Testis (tissue), 3 donors: ENCODE measurements around the gene TIGIT. TPM values are rescaled to one million over a fixed set of nuclear protein-coding genes. Genes with fewer than 3 reads are reported as not detected.

ENCODE experiments used
- DNase-seq: peaks from one replicate; pipeline ENCODE4 v3.0.0-alpha.2; 2019
- H3K27ac ChIP-seq, 2 donors: fragments of 200-600 bp; sonication (generic); one replicate each; pipeline ENCODE4 v1.5.1; 2019
- H3K27me3 ChIP-seq: fragments of 200-600 bp; sonication (generic); one replicate; pipeline ENCODE4 v1.5.1; 2019
- H3K36me3 ChIP-seq: fragments of 200-600 bp; sonication (generic); one replicate; pipeline ENCODE4 v1.5.1; 2017; ENCODE audit warnings: low read depth; ENCODE audit errors: missing control alignments
- H3K4me1 ChIP-seq: fragments of 200-600 bp; sonication (generic); one replicate; pipeline ENCODE4 v1.5.1; 2019
- H3K4me3 ChIP-seq, 2 donors: fragments of 200-600 bp; sonication (generic); one replicate each; pipeline ENCODE4 v1.5.1; 2017 to 2019
- H3K9me3 ChIP-seq: fragments of 200-600 bp; sonication (generic); one replicate; pipeline ENCODE4 v1.5.1; 2017
- POLR2A ChIP-seq: fragments of 450-650 bp; IDR thresholded peaks from one replicate; pipeline ENCODE4 v1.6.1; 2017; ENCODE audit warnings: antibody characterized with exemption, mild to moderate bottlenecking, moderate library complexity
- WGBS, 2 donors: methylation state at CpG; one replicate each; pipeline ENCODE4 v1.1.5; 2018; 5-methylcytosine and 5-hydroxymethylcytosine counted together
- intact Hi-C: fragments of 100-400 bp; cut with DNase I; formaldehyde crosslinking; loops from one replicate; pipeline ENCODE4 v1.15.1; 2023; ENCODE audit warnings: low total_unique reads
- polyA plus RNA-seq: library from polyadenylated mRNA; stranded (reverse); fragments of 350-450 nt; fragmentation: Illumina TruSeq; extraction: RNeasy Lipid Tissue Mini Kit (QIAGEN cat#74804); gene quantifications from one replicate; pipeline ENCODE4 v1.2.3, GENCODE V29; 2014; ENCODE audit warnings: low read depth, low replicate concordance; ENCODE audit not compliant: insufficient read depth
- total RNA-seq, 2 donors: library from RNA; depleted of rRNA; stranded (reverse); fragments of >200 nt; gene quantifications; one replicate each; pipeline ENCODE4 v1.2.3, GENCODE V29; 2016
- TF ChIP-seq, protein P1 (sequence below), 3 experiments: fragments of 450-650 bp in 2 of 3; fragments of 200-600 bp in 1 of 3; sonication (generic) in 1 of 3; IDR thresholded peaks; one replicate each; pipeline ENCODE4 v1.5.1; 2016 to 2019; ENCODE audit warnings: antibody characterized with exemption in 3 of 3, mild to moderate bottlenecking in 2 of 3, moderate library complexity in 1 of 3

TIGIT gene
- total and polyA plus RNA-seq, 3 donors from 2014 or later: 0.50 to 1.4 (median 1.2) TPM

GRCh38 chr3:114328345-114328744 is 34.5 kb downstream of the TIGIT start:
- WGBS, 2 donors: 63 to 69% methylated on average over 3 of the region's 3 CpGs
- H3K27ac ChIP-seq: no peak overlapping the region

GRCh38 chr3:114329823-114330222 is 36.0 kb downstream of the TIGIT start:
- no peaks in the 10 kb centered on the region for H3K27me3 ChIP-seq
- H3K4me1 ChIP-seq: no peaks in the 10 kb centered on the region
- TF ChIP-seq, protein P1, sequence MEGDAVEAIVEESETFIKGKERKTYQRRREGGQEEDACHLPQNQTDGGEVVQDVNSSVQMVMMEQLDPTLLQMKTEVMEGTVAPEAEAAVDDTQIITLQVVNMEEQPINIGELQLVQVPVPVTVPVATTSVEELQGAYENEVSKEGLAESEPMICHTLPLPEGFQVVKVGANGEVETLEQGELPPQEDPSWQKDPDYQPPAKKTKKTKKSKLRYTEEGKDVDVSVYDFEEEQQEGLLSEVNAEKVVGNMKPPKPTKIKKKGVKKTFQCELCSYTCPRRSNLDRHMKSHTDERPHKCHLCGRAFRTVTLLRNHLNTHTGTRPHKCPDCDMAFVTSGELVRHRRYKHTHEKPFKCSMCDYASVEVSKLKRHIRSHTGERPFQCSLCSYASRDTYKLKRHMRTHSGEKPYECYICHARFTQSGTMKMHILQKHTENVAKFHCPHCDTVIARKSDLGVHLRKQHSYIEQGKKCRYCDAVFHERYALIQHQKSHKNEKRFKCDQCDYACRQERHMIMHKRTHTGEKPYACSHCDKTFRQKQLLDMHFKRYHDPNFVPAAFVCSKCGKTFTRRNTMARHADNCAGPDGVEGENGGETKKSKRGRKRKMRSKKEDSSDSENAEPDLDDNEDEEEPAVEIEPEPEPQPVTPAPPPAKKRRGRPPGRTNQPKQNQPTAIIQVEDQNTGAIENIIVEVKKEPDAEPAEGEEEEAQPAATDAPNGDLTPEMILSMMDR (IDR thresholded peaks at IDR 0.05): no peak
- TF ChIP-seq POLR2A: no peak
- no peak overlapping the region for H3K4me3 ChIP-seq
- no peaks in the 10 kb centered on the region for H3K9me3 ChIP-seq
- WGBS, 2 donors: 99 to 100% methylated on average over 2 of the region's 2 CpGs
- H3K27ac ChIP-seq: no peak overlapping the region
- intact Hi-C loops: no loop called here
- no peaks in the 10 kb centered on the region for H3K36me3 ChIP-seq
- no peak for DNase-seq

More at GRCh38 chr3:114328345-114328744, 34.5 kb downstream of the TIGIT start:
- intact Hi-C loops: no loop called here
- Histone ChIP-seq H3K27me3 (no peaks in the 10 kb centered on the region), H3K4me3 (no peak overlapping the region), H3K4me1 (no peaks in the 10 kb centered on the region), H3K36me3 (no peaks in the 10 kb centered on the region), H3K9me3 (no peaks in the 10 kb centered on the region)
- no peak for DNase-seq
- TF ChIP-seq POLR2A: no peak
- TF ChIP-seq, protein P1 (IDR thresholded peaks at IDR 0.05): no peak

DNA sequence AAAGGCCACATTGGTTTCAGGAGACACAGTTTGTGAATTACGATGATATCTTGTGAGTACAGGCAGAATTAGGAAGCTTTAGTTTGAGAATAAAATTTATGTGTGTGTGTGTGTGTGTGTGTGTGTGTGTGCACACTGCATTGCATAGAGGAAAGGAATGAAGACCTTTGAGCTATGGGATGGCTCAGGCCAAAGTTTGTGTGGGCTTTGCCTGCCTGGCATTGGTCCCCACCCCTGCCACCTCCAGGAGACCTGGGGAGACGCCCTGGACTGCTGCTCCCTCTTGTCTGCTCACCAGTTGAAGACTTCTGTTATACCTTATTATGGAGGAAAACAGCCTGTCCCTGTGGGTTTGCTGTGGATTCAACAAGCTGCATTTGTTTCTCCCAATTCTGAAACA is 37.2 kb downstream of the TIGIT start:
- Histone ChIP-seq H3K27me3 (no peaks in the 10 kb centered on the region), H3K27ac (no peak overlapping the region), H3K9me3 (no peaks in the 10 kb centered on the region), H3K4me3 (no peak overlapping the region), H3K36me3 (no peaks in the 10 kb centered on the region), H3K4me1 (no peaks in the 10 kb centered on the region)
- DNase-seq: no peak
- intact Hi-C loops: no loop called here
- WGBS, 2 donors: 94 to 100% methylated on average over 2 of the region's 2 CpGs
- TF ChIP-seq POLR2A: no peak
- TF ChIP-seq, protein P1 (IDR thresholded peaks at IDR 0.05): no peak

GRCh38 chr3:114331710-114332109 is 37.9 kb downstream of the TIGIT start:
- intact Hi-C loops: no loop called here
- no peak overlapping the region for H3K4me3 ChIP-seq
- WGBS, 2 donors: 96 to 97% methylated on average over 3 of the region's 3 CpGs
- DNase-seq: no peak
- no peaks in the 10 kb centered on the region for H3K9me3 ChIP-seq
- no peaks in the 10 kb centered on the region for H3K4me1 ChIP-seq
- no peak overlapping the region for H3K27ac ChIP-seq
- no peaks in the 10 kb centered on the region for H3K36me3 ChIP-seq
- TF ChIP-seq, protein P1 (IDR thresholded peaks at IDR 0.05): no peak
- no peak for TF ChIP-seq POLR2A
- H3K27me3 ChIP-seq: no peaks in the 10 kb centered on the region

DNA sequence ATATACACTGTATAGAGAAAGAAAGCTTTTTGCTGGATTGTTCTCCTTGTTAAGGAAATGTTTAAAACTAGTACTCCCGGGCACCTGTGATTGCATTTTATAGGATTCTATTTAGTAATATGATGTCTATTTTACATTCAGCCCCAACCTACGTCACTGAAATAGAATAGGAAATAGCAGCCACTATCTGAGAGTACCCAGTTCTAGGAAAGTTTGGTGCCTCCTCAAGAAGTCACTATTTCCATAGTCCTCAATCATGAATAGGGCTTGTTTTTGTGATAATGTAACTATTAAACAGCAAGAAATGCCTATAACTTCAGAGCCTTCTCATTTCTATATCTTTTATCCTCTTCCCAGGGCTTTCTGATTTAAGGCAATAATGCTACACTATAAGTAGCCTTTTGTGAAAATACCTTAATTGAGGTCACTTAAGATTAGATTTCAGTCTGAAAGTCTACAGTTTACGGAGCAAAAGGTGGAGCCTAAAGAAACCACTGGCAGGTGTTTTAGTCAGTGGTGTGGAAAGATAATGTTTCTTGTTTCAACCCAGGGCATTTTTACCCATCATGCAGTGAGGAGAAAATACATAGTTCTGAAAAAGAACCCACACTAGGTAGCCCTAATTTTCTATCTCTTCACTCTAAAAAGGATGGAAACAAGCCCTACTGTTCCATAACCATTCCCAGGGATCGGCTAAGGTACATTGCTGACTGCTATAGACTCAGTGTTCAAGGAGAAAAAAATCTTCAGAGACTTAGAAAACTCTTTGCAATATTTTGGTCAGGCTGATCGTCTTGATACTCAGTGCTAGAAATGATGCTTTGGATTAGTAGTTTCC is 38.7 kb downstream of the TIGIT start:
- 92 to 95% methylated on average over 5 of the region's 5 CpGs for WGBS, 2 donors
- H3K4me3 ChIP-seq: no peak overlapping the region
- no peak overlapping the region for H3K27ac ChIP-seq
- no peak for DNase-seq
- H3K4me1 ChIP-seq: no peaks in the 10 kb centered on the region
- TF ChIP-seq, protein P1 (IDR thresholded peaks at IDR 0.05): no peak
- no peak for TF ChIP-seq POLR2A
- H3K36me3 ChIP-seq: no peaks in the 10 kb centered on the region
- H3K27me3 ChIP-seq: no peaks in the 10 kb centered on the region
- no peaks in the 10 kb centered on the region for H3K9me3 ChIP-seq
- intact Hi-C loops: no loop called here
